ENCODE results near the gene CCDC150.

Gene CCDC150

DNA sequence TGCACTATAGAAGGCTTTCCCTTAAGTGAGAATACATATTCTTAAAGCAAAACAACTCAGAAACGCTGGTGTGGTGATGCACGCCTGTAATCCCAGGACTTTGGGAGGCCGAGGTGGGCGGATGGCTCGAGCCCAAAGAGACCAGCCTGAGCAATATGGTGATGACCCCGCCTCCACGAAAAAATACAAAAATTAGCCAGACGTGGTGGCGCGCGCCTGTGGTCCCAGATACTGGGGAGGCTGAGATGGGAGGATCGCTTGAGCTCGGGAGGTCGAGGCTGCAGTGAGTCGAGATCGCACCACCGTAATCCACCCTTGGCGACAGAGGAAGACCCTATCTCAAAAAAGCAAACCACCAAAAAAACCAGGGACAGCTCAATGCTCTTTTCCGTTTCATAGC, 750 bp upstream of the CCDC150 start:
- H3K36me3 ChIP-seq (ENCODE audit: control insufficient read depth, insufficient read depth, low read length) = no peaks in the 10 kb centered on the region
- TF ChIP-seq, protein P1, sequence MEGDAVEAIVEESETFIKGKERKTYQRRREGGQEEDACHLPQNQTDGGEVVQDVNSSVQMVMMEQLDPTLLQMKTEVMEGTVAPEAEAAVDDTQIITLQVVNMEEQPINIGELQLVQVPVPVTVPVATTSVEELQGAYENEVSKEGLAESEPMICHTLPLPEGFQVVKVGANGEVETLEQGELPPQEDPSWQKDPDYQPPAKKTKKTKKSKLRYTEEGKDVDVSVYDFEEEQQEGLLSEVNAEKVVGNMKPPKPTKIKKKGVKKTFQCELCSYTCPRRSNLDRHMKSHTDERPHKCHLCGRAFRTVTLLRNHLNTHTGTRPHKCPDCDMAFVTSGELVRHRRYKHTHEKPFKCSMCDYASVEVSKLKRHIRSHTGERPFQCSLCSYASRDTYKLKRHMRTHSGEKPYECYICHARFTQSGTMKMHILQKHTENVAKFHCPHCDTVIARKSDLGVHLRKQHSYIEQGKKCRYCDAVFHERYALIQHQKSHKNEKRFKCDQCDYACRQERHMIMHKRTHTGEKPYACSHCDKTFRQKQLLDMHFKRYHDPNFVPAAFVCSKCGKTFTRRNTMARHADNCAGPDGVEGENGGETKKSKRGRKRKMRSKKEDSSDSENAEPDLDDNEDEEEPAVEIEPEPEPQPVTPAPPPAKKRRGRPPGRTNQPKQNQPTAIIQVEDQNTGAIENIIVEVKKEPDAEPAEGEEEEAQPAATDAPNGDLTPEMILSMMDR (IDR thresholded peaks at IDR 0.05; ENCODE audit: insufficient read depth, low read length, poor library complexity, severe bottlenecking) = no peak
- no peaks in the 10 kb centered on the region for H3K27me3 ChIP-seq (replicated peaks; ENCODE audit: control insufficient read depth, insufficient read depth, low read length)
- no peak for DNase-seq (ENCODE audit: extremely low read depth, insufficient read length)
- no peak overlapping the region for H3K4me3 ChIP-seq (replicated peaks; ENCODE audit: low read depth, low read length)

DNA sequence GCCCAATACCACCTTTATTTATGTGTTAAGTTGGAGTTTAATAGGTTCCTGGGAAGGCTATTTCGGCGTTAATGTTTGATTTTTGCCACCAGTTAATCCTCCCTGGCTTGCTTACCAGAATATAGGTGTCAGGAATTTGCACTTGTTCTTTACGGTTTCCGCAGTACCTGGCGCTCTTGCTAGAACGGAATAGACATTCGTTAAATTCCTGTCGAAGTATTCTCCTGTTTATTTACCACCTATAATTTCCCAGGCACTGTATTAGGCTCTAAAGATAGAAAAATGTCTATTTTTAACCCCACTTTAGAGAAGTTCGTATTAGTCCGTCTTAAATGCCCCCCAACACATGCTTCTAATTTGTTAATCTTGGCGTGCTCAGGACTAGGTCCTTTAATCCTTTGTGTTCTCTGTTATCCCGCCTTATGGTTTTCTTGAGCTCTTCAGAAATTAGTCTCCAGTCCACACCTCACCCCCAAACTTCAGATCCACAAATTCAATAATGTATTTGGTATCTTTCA, 575 bp downstream of the CCDC150 start:
- peak overlapping the region; percentile 69 for H3K4me3 ChIP-seq (replicated peaks; ENCODE audit: low read depth, low read length)
- no peaks in the 10 kb centered on the region for H3K27me3 ChIP-seq (replicated peaks; ENCODE audit: control insufficient read depth, insufficient read depth, low read length)
- no peaks in the 10 kb centered on the region for H3K36me3 ChIP-seq (ENCODE audit: control insufficient read depth, insufficient read depth, low read length)
- DNase-seq (ENCODE audit: extremely low read depth, insufficient read length) = no peak
- TF ChIP-seq, protein P1 (IDR thresholded peaks at IDR 0.05; ENCODE audit: insufficient read depth, low read length, poor library complexity, severe bottlenecking) = no peak

DNA sequence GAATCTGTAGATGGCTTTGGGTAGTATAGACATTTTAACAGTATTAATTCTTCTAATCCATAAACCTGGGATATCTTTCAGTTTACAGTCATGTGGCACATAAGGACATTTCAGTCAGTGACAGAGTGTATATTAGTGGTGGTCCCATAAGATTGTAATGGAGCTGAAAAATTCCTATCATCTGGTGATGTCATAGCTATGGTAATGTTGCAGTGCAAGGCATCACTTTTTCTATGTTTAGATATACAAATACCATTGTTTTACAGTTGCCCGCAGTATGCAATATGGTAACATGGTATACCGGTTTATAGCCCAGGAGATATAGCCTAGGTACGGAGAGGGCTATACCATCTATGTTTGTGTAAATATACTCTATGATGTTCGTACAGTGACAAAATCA, 9.7 kb downstream of the CCDC150 start:
- TF ChIP-seq, protein P1 (IDR thresholded peaks at IDR 0.05; ENCODE audit: insufficient read depth, low read length, poor library complexity, severe bottlenecking) = no peak
- DNase-seq (ENCODE audit: extremely low read depth, insufficient read length) = no peak
- H3K27me3 ChIP-seq (replicated peaks; ENCODE audit: control insufficient read depth, insufficient read depth, low read length) = no peaks in the 10 kb centered on the region
- H3K4me3 ChIP-seq (replicated peaks; ENCODE audit: low read depth, low read length) = no peak overlapping the region
- no peaks in the 10 kb centered on the region for H3K36me3 ChIP-seq (ENCODE audit: control insufficient read depth, insufficient read depth, low read length)

DNA sequence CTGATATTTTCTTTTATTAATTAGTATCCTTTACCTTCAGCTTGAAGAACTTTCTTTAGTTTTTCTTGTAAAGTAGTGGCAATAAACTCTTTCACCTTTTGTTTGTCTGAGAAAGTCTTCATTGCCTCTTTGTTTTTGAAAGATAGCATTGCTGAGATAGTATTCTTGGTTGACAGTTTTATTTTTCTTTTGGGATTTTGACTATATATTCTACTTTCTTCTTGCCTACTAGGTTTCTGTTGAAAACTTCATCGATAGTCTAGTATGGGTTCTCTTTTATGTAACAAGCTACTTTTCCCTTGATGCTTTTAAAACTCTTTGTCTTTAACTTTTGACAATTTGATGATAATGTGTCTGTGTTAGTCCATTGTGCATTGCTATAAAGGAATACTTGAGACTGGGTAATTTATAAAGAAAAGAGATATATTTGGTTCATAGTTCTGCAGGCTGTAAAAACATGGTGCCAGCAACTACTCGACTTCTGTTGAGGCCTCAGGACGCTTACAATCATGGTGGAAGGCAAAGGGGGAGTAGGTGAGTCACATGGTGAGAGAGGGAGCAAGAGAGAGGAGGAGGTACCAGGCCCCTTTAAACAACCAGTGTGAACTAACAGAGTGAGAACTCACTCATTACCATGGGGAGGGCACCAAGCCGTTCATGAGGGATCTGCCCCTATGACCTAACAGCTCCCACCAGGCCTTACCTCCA, 12.0 kb downstream of the CCDC150 start:
- TF ChIP-seq, protein P1 (IDR thresholded peaks at IDR 0.05; ENCODE audit: insufficient read depth, low read length, poor library complexity, severe bottlenecking) = no peak
- H3K36me3 ChIP-seq (ENCODE audit: control insufficient read depth, insufficient read depth, low read length) = no peaks in the 10 kb centered on the region

DNA sequence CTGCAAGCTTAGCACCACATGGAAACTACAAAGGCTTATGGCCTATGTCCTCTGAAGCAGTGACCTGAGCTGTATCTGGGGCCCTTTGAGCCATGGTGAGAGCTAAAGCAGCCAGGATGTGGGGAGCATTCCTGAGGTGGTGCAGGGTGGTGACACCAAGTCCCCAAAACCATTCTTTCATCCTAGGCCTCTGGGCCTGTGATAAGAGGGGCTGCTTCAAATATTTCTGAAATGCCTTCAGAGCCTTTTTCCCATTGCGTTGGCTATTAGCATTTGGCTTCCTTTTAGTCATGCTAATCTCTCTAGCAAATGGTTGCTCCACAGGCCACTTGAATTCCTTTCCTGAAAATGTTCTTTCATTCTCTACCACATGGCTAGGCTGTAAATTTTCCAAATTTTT, 13.4 kb downstream of the CCDC150 start:
- Histone ChIP-seq H3K27me3 (replicated peaks; ENCODE audit: control insufficient read depth, insufficient read depth, low read length) (no peaks in the 10 kb centered on the region), H3K36me3 (ENCODE audit: control insufficient read depth, insufficient read depth, low read length) (no peaks in the 10 kb centered on the region), H3K4me3 (replicated peaks; ENCODE audit: low read depth, low read length) (no peak overlapping the region)
- DNase-seq (ENCODE audit: extremely low read depth, insufficient read length) = no peak
- TF ChIP-seq, protein P1 (IDR thresholded peaks at IDR 0.05; ENCODE audit: insufficient read depth, low read length, poor library complexity, severe bottlenecking) = no peak

More for the DNA sequence above, 12.0 kb downstream of the CCDC150 start:
- DNase-seq (ENCODE audit: extremely low read depth, insufficient read length) = no peak
- Histone ChIP-seq H3K4me3 (replicated peaks; ENCODE audit: low read depth, low read length) (no peak overlapping the region), H3K27me3 (replicated peaks; ENCODE audit: control insufficient read depth, insufficient read depth, low read length) (no peaks in the 10 kb centered on the region)

All from GM06990 (cell line).